IPS-20b (cell line): ENCODE data around the gene SLCO4A1.

Source experiments
- H3K27ac ChIP-seq: one replicate; pipeline ENCODE4 v1.5.1; 2013; ENCODE audit warnings: low read length
- H3K27me3 ChIP-seq: 2 replicates; pipeline ENCODE4 v1.6.1; 2013; ENCODE audit warnings: mild to moderate bottlenecking, low read length, inconsistent platforms; ENCODE audit not compliant: insufficient read depth
- H3K36me3 ChIP-seq: 2 replicates; pipeline ENCODE4 v1.6.1; 2013; ENCODE audit warnings: low read depth, mild to moderate bottlenecking, inconsistent platforms, low read length, moderate library complexity; ENCODE audit not compliant: insufficient read depth
- H3K4me1 ChIP-seq: 2 replicates; pipeline ENCODE4 v1.6.1; 2013; ENCODE audit warnings: mild to moderate bottlenecking, control low read depth, inconsistent platforms, low read length, moderate library complexity; ENCODE audit not compliant: insufficient read depth
- H3K4me3 ChIP-seq: 2 replicates; pipeline ENCODE4 v1.5.1; 2013; ENCODE audit warnings: mild to moderate bottlenecking, low read length, inconsistent platforms
- H3K9ac ChIP-seq: 2 replicates; pipeline ENCODE4 v1.6.1; 2013; ENCODE audit warnings: low read depth, mild to moderate bottlenecking, inconsistent platforms, low read length, moderate library complexity
- H3K9me3 ChIP-seq: 2 replicates; pipeline ENCODE4 v1.6.1; 2013; ENCODE audit warnings: mild to moderate bottlenecking, low read depth, low read length, inconsistent platforms; ENCODE audit not compliant: insufficient read depth

The SLCO4A1 gene

GRCh38 chr20:62642051-62642665 is at the start of gene SLCO4A1:
TSS of gene SLCO4A1 (plus strand) at chr20:62642503. CDS start at chr20:62656455, 13,952 bp downstream.
- no peaks in the 10 kb centered on the region for H3K36me3 ChIP-seq
- H3K9me3 ChIP-seq = no peaks in the 10 kb centered on the region
- no peaks in the 10 kb centered on the region; the same call in 1 of the 2 replicates for H3K4me1 ChIP-seq
- H3K4me3 ChIP-seq = peak within 1 kb of the TSS; percentile 68; the same call in 1 of the 2 replicates
- H3K27ac ChIP-seq = no peak within 1 kb of the TSS
- H3K27me3 ChIP-seq = peaks cover 100% of the 10 kb centered on the region
- H3K9ac ChIP-seq = peak within 1 kb of the TSS; percentile 48; the same call in 1 of the 2 replicates

GRCh38 chr20:62592506-62593177 is 49.7 kb upstream of the SLCO4A1 start:
- Histone ChIP-seq H3K27me3 (no peaks in the 10 kb centered on the region; the same call in 1 of the 2 replicates), H3K9me3 (no peaks in the 10 kb centered on the region), H3K4me3 (no peak overlapping the region), H3K27ac (no peak overlapping the region), H3K9ac (no peak overlapping the region), H3K36me3 (no peaks in the 10 kb centered on the region), H3K4me1 (no peaks in the 10 kb centered on the region)

GRCh38 chr20:62593616-62594015 is 48.7 kb upstream of the SLCO4A1 start:
- Histone ChIP-seq H3K9me3 (no peaks in the 10 kb centered on the region), H3K9ac (no peak overlapping the region), H3K4me3 (no peak overlapping the region), H3K36me3 (no peaks in the 10 kb centered on the region), H3K27ac (no peak overlapping the region), H3K27me3 (no peaks in the 10 kb centered on the region; the same call in 1 of the 2 replicates), H3K4me1 (no peaks in the 10 kb centered on the region)

- Histone ChIP-seq H3K9ac (no peak overlapping the region), H3K4me1 (no peaks in the 10 kb centered on the region), H3K9me3 (no peaks in the 10 kb centered on the region), H3K27me3 (no peaks in the 10 kb centered on the region; the same call in 1 of the 2 replicates), H3K4me3 (no peak overlapping the region), H3K36me3 (no peaks in the 10 kb centered on the region), H3K27ac (no peak overlapping the region)
These were observed 47.2 kb upstream of the SLCO4A1 start for GRCh38 chr20:62595069-62595468.

GRCh38 chr20:62595491-62595890 is 46.8 kb upstream of the SLCO4A1 start:
- Histone ChIP-seq H3K9me3 (no peaks in the 10 kb centered on the region), H3K27ac (no peak overlapping the region), H3K27me3 (no peaks in the 10 kb centered on the region; the same call in 1 of the 2 replicates), H3K9ac (no peak overlapping the region), H3K36me3 (no peaks in the 10 kb centered on the region), H3K4me1 (no peaks in the 10 kb centered on the region), H3K4me3 (no peak overlapping the region)

- Histone ChIP-seq H3K36me3 (no peaks in the 10 kb centered on the region), H3K27me3 (no peaks in the 10 kb centered on the region; the same call in 1 of the 2 replicates), H3K4me1 (no peaks in the 10 kb centered on the region), H3K9ac (no peak overlapping the region), H3K4me3 (no peak overlapping the region), H3K27ac (no peak overlapping the region), H3K9me3 (no peaks in the 10 kb centered on the region)
These were observed 45.8 kb upstream of the SLCO4A1 start for GRCh38 chr20:62596486-62596885.

GRCh38 chr20:62596921-62597320 is 45.4 kb upstream of the SLCO4A1 start:
- Histone ChIP-seq H3K4me1 (no peaks in the 10 kb centered on the region), H3K9me3 (no peaks in the 10 kb centered on the region), H3K36me3 (no peaks in the 10 kb centered on the region), H3K27ac (no peak overlapping the region), H3K27me3 (no peaks in the 10 kb centered on the region; the same call in 1 of the 2 replicates), H3K4me3 (no peak overlapping the region), H3K9ac (no peak overlapping the region)

GRCh38 chr20:62597416-62598115 is 44.7 kb upstream of the SLCO4A1 start:
- no peaks in the 10 kb centered on the region for H3K36me3 ChIP-seq
- H3K4me1 ChIP-seq = no peaks in the 10 kb centered on the region
- H3K27me3 ChIP-seq = no peaks in the 10 kb centered on the region; the same call in 1 of the 2 replicates
- H3K27ac ChIP-seq = no peak overlapping the region
- H3K4me3 ChIP-seq = no peak overlapping the region
- no peak overlapping the region for H3K9ac ChIP-seq
- no peaks in the 10 kb centered on the region for H3K9me3 ChIP-seq

GRCh38 chr20:62598761-62599194 is 43.5 kb upstream of the SLCO4A1 start:
- no peaks in the 10 kb centered on the region for H3K4me1 ChIP-seq
- H3K9ac ChIP-seq = no peak overlapping the region
- H3K27ac ChIP-seq = no peak overlapping the region
- H3K9me3 ChIP-seq = no peaks in the 10 kb centered on the region
- H3K36me3 ChIP-seq = no peaks in the 10 kb centered on the region
- no peak overlapping the region for H3K4me3 ChIP-seq
- no peaks in the 10 kb centered on the region; the same call in 1 of the 2 replicates for H3K27me3 ChIP-seq

- Histone ChIP-seq H3K4me3 (no peak overlapping the region), H3K9ac (no peak overlapping the region), H3K36me3 (no peaks in the 10 kb centered on the region), H3K27ac (no peak overlapping the region), H3K27me3 (no peaks in the 10 kb centered on the region; the same call in 1 of the 2 replicates), H3K9me3 (no peaks in the 10 kb centered on the region), H3K4me1 (no peaks in the 10 kb centered on the region)
These were observed 42.8 kb upstream of the SLCO4A1 start for GRCh38 chr20:62599216-62600110.

GRCh38 chr20:62601172-62601571 is 41.1 kb upstream of the SLCO4A1 start:
- H3K27me3 ChIP-seq = no peaks in the 10 kb centered on the region; the same call in 1 of the 2 replicates
- peaks cover 9% of the 10 kb centered on the region for H3K4me1 ChIP-seq
- no peak overlapping the region for H3K4me3 ChIP-seq
- H3K36me3 ChIP-seq = no peaks in the 10 kb centered on the region
- no peak overlapping the region for H3K9ac ChIP-seq
- H3K9me3 ChIP-seq = no peaks in the 10 kb centered on the region
- no peak overlapping the region for H3K27ac ChIP-seq
